H9 (cell line): Measurements from ENCODE around the gene LIMK2. TPM values are rescaled to one million over a fixed set of nuclear protein-coding genes. Genes with fewer than 3 reads are reported as not detected.

Source experiments
- DNase-seq: peaks from one replicate; pipeline ENCODE4 v3.0.0-alpha.2; 2017
- H2AFZ ChIP-seq: one replicate; pipeline ENCODE4 v1.6.1; 2013; ENCODE audit warnings: mild to moderate bottlenecking, low read length, control low read depth, moderate library complexity
- H2AK5ac ChIP-seq: 2 replicates; pipeline ENCODE4 v1.6.1; 2013; ENCODE audit warnings: low read length, control low read depth, mixed read lengths; ENCODE audit not compliant: insufficient read length
- H2BK120ac ChIP-seq: one replicate; pipeline ENCODE4 v1.6.1; 2013; ENCODE audit warnings: low read depth, mild to moderate bottlenecking, low read length, control low read depth, inconsistent platforms; ENCODE audit not compliant: poor library complexity, severe bottlenecking
- H2BK12ac ChIP-seq: 2 replicates; pipeline ENCODE4 v1.6.1; 2013; ENCODE audit warnings: low read length, control low read depth, mixed read lengths, low read depth; ENCODE audit not compliant: insufficient read length
- H2BK15ac ChIP-seq: 2 replicates; pipeline ENCODE4 v1.6.1; 2013; ENCODE audit warnings: low read depth, low read length, control low read depth
- H2BK20ac ChIP-seq: one replicate; pipeline ENCODE4 v1.6.1; 2013; ENCODE audit warnings: low read depth, mild to moderate bottlenecking, low read length, control low read depth, inconsistent platforms; ENCODE audit not compliant: poor library complexity, severe bottlenecking
- H2BK5ac ChIP-seq: 2 replicates; pipeline ENCODE4 v1.6.1; 2013; ENCODE audit warnings: low read length, control low read depth, mixed read lengths; ENCODE audit not compliant: insufficient read length
- H3K14ac ChIP-seq: 2 replicates; pipeline ENCODE4 v1.6.1; 2013; ENCODE audit warnings: low read length, control low read depth; ENCODE audit not compliant: insufficient read depth
- H3K18ac ChIP-seq: 2 replicates; pipeline ENCODE4 v1.6.1; 2013; ENCODE audit warnings: low read depth, mild to moderate bottlenecking, mixed read lengths, low read length, control low read depth; ENCODE audit not compliant: insufficient read length
- H3K23ac ChIP-seq: 2 replicates; pipeline ENCODE4 v1.6.1; 2013; ENCODE audit warnings: low read length, control low read depth, mixed read lengths, low read depth; ENCODE audit not compliant: insufficient read length
- H3K23me2 ChIP-seq: 2 replicates; pipeline ENCODE4 v1.6.1; 2013; ENCODE audit warnings: low read depth, mild to moderate bottlenecking, mixed read lengths, low read length, control low read depth; ENCODE audit not compliant: insufficient read length, poor library complexity, severe bottlenecking
- H3K27ac ChIP-seq: 2 replicates; pipeline ENCODE4 v1.5.1; 2013; ENCODE audit warnings: low read length, control low read depth, mixed read lengths, low read depth; ENCODE audit not compliant: insufficient read length
- H3K27me3 ChIP-seq: 2 replicates; pipeline ENCODE4 v1.6.1; 2013; ENCODE audit warnings: low read length, control low read depth, inconsistent platforms; ENCODE audit not compliant: insufficient read depth
- H3K4ac ChIP-seq: 2 replicates; pipeline ENCODE4 v1.6.1; 2013; ENCODE audit warnings: low read depth, mild to moderate bottlenecking, control low read depth, inconsistent platforms, low read length, moderate library complexity
- H3K4me1 ChIP-seq: 2 replicates; pipeline ENCODE4 v1.6.1; 2013; ENCODE audit warnings: low read length, control low read depth, inconsistent platforms; ENCODE audit not compliant: insufficient read depth
- H3K4me2 ChIP-seq: 2 replicates; pipeline ENCODE4 v1.6.1; 2013; ENCODE audit warnings: low read length, control low read depth, mixed read lengths; ENCODE audit not compliant: insufficient read length, insufficient read depth
- H3K56ac ChIP-seq: 2 replicates; pipeline ENCODE4 v1.6.1; 2013; ENCODE audit warnings: low read depth, mild to moderate bottlenecking, mixed read lengths, low read length, control low read depth; ENCODE audit not compliant: insufficient read length
- H3K79me1 ChIP-seq: 2 replicates; pipeline ENCODE4 v1.6.1; 2013; ENCODE audit warnings: low read depth, mild to moderate bottlenecking, moderate library complexity, low read length, control low read depth, inconsistent platforms; ENCODE audit not compliant: insufficient read depth, poor library complexity, severe bottlenecking
- H3K79me2 ChIP-seq: 2 replicates; pipeline ENCODE4 v1.6.1; 2013; ENCODE audit warnings: low read length, control low read depth, inconsistent platforms; ENCODE audit not compliant: insufficient read depth
- H3K9ac ChIP-seq: 2 replicates; pipeline ENCODE4 v1.6.1; 2013; ENCODE audit warnings: low read length, control low read depth, mixed read lengths; ENCODE audit not compliant: insufficient read length; ENCODE audit errors: extremely low read depth
- H3K9me3 ChIP-seq: one replicate; pipeline ENCODE4 v1.6.1; 2013; ENCODE audit warnings: low read depth, low read length, inconsistent platforms; ENCODE audit not compliant: control insufficient read depth
- H3T11ph ChIP-seq: one replicate; pipeline ENCODE4 v1.6.1; 2013; ENCODE audit warnings: mild to moderate bottlenecking, low read length, control low read depth, inconsistent platforms
- H4K20me1 ChIP-seq: one replicate; pipeline ENCODE4 v1.6.1; 2013; ENCODE audit not compliant: control insufficient read depth, insufficient read length, insufficient read depth
- H4K5ac ChIP-seq: 2 replicates; pipeline ENCODE4 v1.6.1; 2013; ENCODE audit warnings: low read depth, mild to moderate bottlenecking, mixed read lengths, low read length, control low read depth; ENCODE audit not compliant: insufficient read length
- H4K8ac ChIP-seq: replicated peaks from 2 replicates; pipeline ENCODE4 v1.6.1; 2013; ENCODE audit warnings: low read length, control low read depth, mixed read lengths, low read depth; ENCODE audit not compliant: insufficient read length
- H4K91ac ChIP-seq: 2 replicates; pipeline ENCODE4 v1.6.1; 2013; ENCODE audit warnings: low read depth, mild to moderate bottlenecking, moderate library complexity, mixed read lengths, low read length, control low read depth; ENCODE audit not compliant: insufficient read length
- H3K27ac Mint-ChIP-seq, 3 experiments: 2 replicates in 2 of 3; 3 replicates in 1 of 3; pipeline ENCODE4 v1.8.0; 2020 to 2021; ENCODE audit warnings: mixed read lengths in 3 of 3, mild to moderate bottlenecking in 1 of 3, moderate library complexity in 1 of 3
- H3K27me3 Mint-ChIP-seq: 2 replicates; pipeline ENCODE4 v1.8.0; 2021; ENCODE audit warnings: low read depth, mild to moderate bottlenecking, moderate library complexity, mixed read lengths
- H3K36me3 Mint-ChIP-seq, 3 experiments: 2 replicates in 2 of 3; 3 replicates in 1 of 3; pipeline ENCODE4 v1.8.0; 2020 to 2021; ENCODE audit warnings: low read depth in 3 of 3, mixed read lengths in 3 of 3; ENCODE audit not compliant: insufficient read depth in 1 of 3
- H3K4me1 Mint-ChIP-seq, 2 experiments: 2 replicates each; pipeline ENCODE4 v1.8.0; 2020; ENCODE audit warnings: mixed read lengths in 2 of 2
- H3K4me3 Mint-ChIP-seq, 2 experiments: 2 replicates in 1 of 2; 3 replicates in 1 of 2; pipeline ENCODE4 v1.8.0; 2020 to 2021; ENCODE audit warnings: mild to moderate bottlenecking in 2 of 2, mixed read lengths in 2 of 2, moderate library complexity in 1 of 2
- H3K9me3 Mint-ChIP-seq, 2 experiments: 2 replicates in 1 of 2; 3 replicates in 1 of 2; pipeline ENCODE4 v1.8.0; 2020; ENCODE audit warnings: mild to moderate bottlenecking in 2 of 2, mixed read lengths in 2 of 2, moderate library complexity in 1 of 2
- WGBS: extraction: QIAGEN DNeasy Blood & Tissue Kit; methylation state at CpG from one replicate; pipeline ENCODE4 v1.1.7; 2013; ENCODE audit warnings: missing lambda C conversion rate, low lambda C conversion rate, mixed read lengths; ENCODE audit not compliant: insufficient read length; ENCODE audit errors: extremely low coverage; 5-methylcytosine and 5-hydroxymethylcytosine counted together
- total RNA-seq: library from RNA; stranded (reverse); gene quantifications from 2 replicates; pipeline ENCODE4 v1.2.1, GENCODE V29; 2021
- TF ChIP-seq, protein P1 (sequence below): fragments of 200-600 bp; sonication (generic); conservative IDR thresholded peaks from 3 replicates; pipeline ENCODE4 v1.8.0; 2021; ENCODE audit warnings: antibody characterized with exemption, mild to moderate bottlenecking

The LIMK2 gene
- total RNA-seq, 1 experiment from 2014 or later: 51.3 TPM

DNA sequence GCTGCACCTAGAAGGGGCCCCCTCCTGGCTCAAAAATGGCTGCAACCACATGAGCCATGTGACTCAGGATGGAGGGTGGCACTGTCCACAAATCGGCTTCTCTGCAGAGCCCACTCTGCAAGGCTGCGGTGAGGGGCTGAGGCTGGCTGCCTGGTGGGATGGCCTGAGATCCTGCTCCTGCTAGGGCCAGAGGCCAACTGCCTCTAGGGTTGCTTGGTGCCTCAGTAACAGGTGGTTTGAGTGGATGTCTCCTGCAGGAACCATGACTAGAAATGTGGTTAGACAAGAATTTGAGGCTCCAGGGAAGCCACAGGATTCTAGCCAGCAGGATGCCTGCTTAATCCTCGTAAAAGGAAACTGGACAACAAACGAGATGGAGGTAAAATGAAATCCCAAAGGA is 116.9 kb downstream of the LIMK2 start:
- no peak for DNase-seq
- no peak overlapping the region for H3K56ac ChIP-seq
- H3K9ac ChIP-seq: no peak overlapping the region
- H2AK5ac ChIP-seq: no peak overlapping the region
- no peak overlapping the region for H3K4me2 ChIP-seq
- H3K4me1 ChIP-seq: no peaks in the 10 kb centered on the region
- H4K5ac ChIP-seq: no peak overlapping the region
- Mint-ChIP-seq H3K36me3 (peaks cover 43 to 97% (median 87%) of the 10 kb centered on the region in 3 experiments; a peak in 6 of 7 replicates), H3K27me3 (no peaks in the 10 kb centered on the region), H3K4me3 (no peak overlapping the region), H3K27ac (peak overlapping the region in 2 of 3 experiments; percentile 80 to 85; a peak in 3 of 7 replicates), H3K4me1 (peaks cover 14 to 20% of the 10 kb centered on the region in 2 experiments), H3K9me3 (no peaks in the 10 kb centered on the region)
- no peaks in the 10 kb centered on the region for H3K79me2 ChIP-seq
- H2BK15ac ChIP-seq: no peak overlapping the region
- H4K91ac ChIP-seq: no peak overlapping the region
- H3K27ac ChIP-seq: no peak overlapping the region
- H3T11ph ChIP-seq: no peak overlapping the region
- no peak overlapping the region for H4K8ac ChIP-seq
- peaks cover 3% of the 10 kb centered on the region for H3K79me1 ChIP-seq
- no peaks in the 10 kb centered on the region for H3K23me2 ChIP-seq
- TF ChIP-seq, protein P1, sequence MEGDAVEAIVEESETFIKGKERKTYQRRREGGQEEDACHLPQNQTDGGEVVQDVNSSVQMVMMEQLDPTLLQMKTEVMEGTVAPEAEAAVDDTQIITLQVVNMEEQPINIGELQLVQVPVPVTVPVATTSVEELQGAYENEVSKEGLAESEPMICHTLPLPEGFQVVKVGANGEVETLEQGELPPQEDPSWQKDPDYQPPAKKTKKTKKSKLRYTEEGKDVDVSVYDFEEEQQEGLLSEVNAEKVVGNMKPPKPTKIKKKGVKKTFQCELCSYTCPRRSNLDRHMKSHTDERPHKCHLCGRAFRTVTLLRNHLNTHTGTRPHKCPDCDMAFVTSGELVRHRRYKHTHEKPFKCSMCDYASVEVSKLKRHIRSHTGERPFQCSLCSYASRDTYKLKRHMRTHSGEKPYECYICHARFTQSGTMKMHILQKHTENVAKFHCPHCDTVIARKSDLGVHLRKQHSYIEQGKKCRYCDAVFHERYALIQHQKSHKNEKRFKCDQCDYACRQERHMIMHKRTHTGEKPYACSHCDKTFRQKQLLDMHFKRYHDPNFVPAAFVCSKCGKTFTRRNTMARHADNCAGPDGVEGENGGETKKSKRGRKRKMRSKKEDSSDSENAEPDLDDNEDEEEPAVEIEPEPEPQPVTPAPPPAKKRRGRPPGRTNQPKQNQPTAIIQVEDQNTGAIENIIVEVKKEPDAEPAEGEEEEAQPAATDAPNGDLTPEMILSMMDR: no peak
- no peak overlapping the region for H2BK12ac ChIP-seq
- H3K18ac ChIP-seq: no peak overlapping the region
- H2BK120ac ChIP-seq: no peak overlapping the region
- no peaks in the 10 kb centered on the region for H4K20me1 ChIP-seq
- no peaks in the 10 kb centered on the region for H3K9me3 ChIP-seq
- H3K4ac ChIP-seq: no peak overlapping the region
- H2BK20ac ChIP-seq: no peak overlapping the region
- no peak overlapping the region for H2AFZ ChIP-seq
- no peak overlapping the region for H2BK5ac ChIP-seq
- H3K23ac ChIP-seq: no peak overlapping the region
- no CpG with 5 or more reads among the region's 4 CpGs for WGBS
- no peaks in the 10 kb centered on the region for H3K27me3 ChIP-seq
- H3K14ac ChIP-seq: no peak overlapping the region

Other genes starting within 250 kb of the LIMK2 start
- 37.2 and 37.4 TPM in 2 replicates for gene MORC2, start 243.5 kb upstream of the LIMK2 start, total RNA-seq
- 95.5 and 99.6 TPM in 2 replicates for gene TUG1, start 243.0 kb upstream of the LIMK2 start, total RNA-seq
- gene SMTN, start 131.0 kb upstream of the LIMK2 start, total RNA-seq: 21.1 and 23.4 TPM in 2 replicates
- 18.6 and 20.1 TPM in 2 replicates for gene SELENOM, start 104.7 kb upstream of the LIMK2 start, total RNA-seq
- 4.7 and 4.9 TPM in 2 replicates for gene INPP5J, start 89.3 kb upstream of the LIMK2 start, total RNA-seq
- gene PLA2G3, start 71.8 kb upstream of the LIMK2 start, total RNA-seq: 8.2 and 8.3 TPM in 2 replicates
- gene RNF185, start 52.1 kb upstream of the LIMK2 start, total RNA-seq: 21.3 and 24.3 TPM in 2 replicates
- 0.87 and 0.92 TPM in 2 replicates for gene PIK3IP1, start 80.2 kb downstream of the LIMK2 start, total RNA-seq
- gene PATZ1, start 134.0 kb downstream of the LIMK2 start, total RNA-seq: 118 and 120 TPM in 2 replicates
- 89.1 and 89.5 TPM in 2 replicates for gene DRG1, start 187.3 kb downstream of the LIMK2 start, total RNA-seq